ENCODE data around the gene TMEM272.

Gene TMEM272

GRCh38 chr13:51861723-51862300 lies 16.8 kb upstream of the TMEM272 start, which contains the start of gene CCDC70:
Gene CCDC70, plus strand, starts transcription at chr13:51861969. Its CDS starts 3,443 bp downstream, at chr13:51865412.
- Mint-ChIP-seq H3K9me3 (no peaks in the 10 kb centered on the region), H3K4me1 (no peaks in the 10 kb centered on the region)
- no peak for TF ChIP-seq CTCF (IDR thresholded peaks at IDR 0.05; ENCODE audit: unreplicated experiment in 3 of 3)

GRCh38 chr13:51858433-51859247 lies 13.7 kb upstream of the TMEM272 start:
- no peak for TF ChIP-seq CTCF (IDR thresholded peaks at IDR 0.05; ENCODE audit: unreplicated experiment in 3 of 3)
- H3K27me3 Mint-ChIP-seq (ENCODE audit: low read depth) = peaks cover 8% of the 10 kb centered on the region
- peaks cover 6% of the 10 kb centered on the region for H3K9me3 Mint-ChIP-seq
- no peaks in the 10 kb centered on the region for H3K4me1 Mint-ChIP-seq
- H3K27ac Mint-ChIP-seq = no peak overlapping the region
- no peak overlapping the region for H3K4me3 Mint-ChIP-seq
- no peaks in the 10 kb centered on the region for H3K36me3 Mint-ChIP-seq (ENCODE audit: low read depth)

More at GRCh38 chr13:51861723-51862300, 16.8 kb upstream of the TMEM272 start, which contains the start of gene CCDC70:
- H3K4me3 Mint-ChIP-seq = no peak within 1 kb of the TSS
- H3K36me3 Mint-ChIP-seq (ENCODE audit: low read depth) = no peaks in the 10 kb centered on the region
- H3K27ac Mint-ChIP-seq = no peak within 1 kb of the TSS
- H3K27me3 Mint-ChIP-seq (ENCODE audit: low read depth) = peaks cover 9% of the 10 kb centered on the region

- H3K36me3 Mint-ChIP-seq (ENCODE audit: low read depth) = no peaks in the 10 kb centered on the region
- no peak for TF ChIP-seq CTCF (IDR thresholded peaks at IDR 0.05; ENCODE audit: unreplicated experiment in 3 of 3)
- no peaks in the 10 kb centered on the region for H3K4me1 Mint-ChIP-seq
- peaks cover 6% of the 10 kb centered on the region for H3K9me3 Mint-ChIP-seq
- peaks cover 8% of the 10 kb centered on the region for H3K27me3 Mint-ChIP-seq (ENCODE audit: low read depth)
- no peak overlapping the region for H3K27ac Mint-ChIP-seq
- H3K4me3 Mint-ChIP-seq = no peak overlapping the region
These were observed 12.0 kb upstream of the TMEM272 start for GRCh38 chr13:51856998-51857397.

- H3K27me3 Mint-ChIP-seq (ENCODE audit: low read depth) = peaks cover 15% of the 10 kb centered on the region
- peaks cover 6% of the 10 kb centered on the region for H3K9me3 Mint-ChIP-seq
- H3K36me3 Mint-ChIP-seq (ENCODE audit: low read depth) = no peaks in the 10 kb centered on the region
- no peaks in the 10 kb centered on the region for H3K4me1 Mint-ChIP-seq
- H3K4me3 Mint-ChIP-seq = no peak overlapping the region
- H3K27ac Mint-ChIP-seq = no peak overlapping the region
- TF ChIP-seq CTCF (IDR thresholded peaks at IDR 0.05; ENCODE audit: unreplicated experiment in 3 of 3) = no peak
These were observed 11.2 kb upstream of the TMEM272 start for GRCh38 chr13:51856027-51856736.

- Mint-ChIP-seq H3K9me3 (no peaks in the 10 kb centered on the region), H3K27ac (no peak overlapping the region), H3K27me3 (ENCODE audit: low read depth) (peaks cover 9% of the 10 kb centered on the region), H3K4me1 (no peaks in the 10 kb centered on the region), H3K4me3 (no peak overlapping the region), H3K36me3 (ENCODE audit: low read depth) (no peaks in the 10 kb centered on the region)
- TF ChIP-seq CTCF (IDR thresholded peaks at IDR 0.05; ENCODE audit: unreplicated experiment in 3 of 3) = peak; percentile 12 to 35 (median 20)
These were observed 4.4 kb upstream of the TMEM272 start for GRCh38 chr13:51849145-51850101.

All from nephron (organoid).